Tibial nerve (tissue), 4 donors: ENCODE results near the gene INTS1. TPM values are rescaled to one million over a fixed set of nuclear protein-coding genes. Genes with fewer than 3 reads are reported as not detected.

ENCODE experiments used
- DNase-seq, 2 donors: peaks; one replicate each; pipeline ENCODE4 v3.0.0-alpha.2; 2019; ENCODE audit warnings: low spot score in 2 of 2
- H3K27ac ChIP-seq, 4 donors: fragments of 200-600 bp; sonication (generic) in 3 of 4; one replicate each; pipeline ENCODE4 v1.5.1; 2017 to 2019; ENCODE audit warnings: mild to moderate bottlenecking in 1 of 4
- H3K27me3 ChIP-seq, 2 donors: fragments of 200-600 bp; sonication (generic) in 1 of 2; one replicate each; pipeline versions ENCODE4 v1.5.1 to v1.6.0; 2017 to 2019
- H3K36me3 ChIP-seq, 3 donors: fragments of 200-600 bp; sonication (generic); one replicate each; pipeline ENCODE4 v1.5.1; 2018 to 2019
- H3K4me1 ChIP-seq, 4 donors: fragments of 200-600 bp; sonication (generic) in 3 of 4; one replicate each; pipeline ENCODE4 v1.5.1; 2017 to 2019
- H3K4me3 ChIP-seq, 4 donors: fragments of 200-600 bp; sonication (generic) in 3 of 4; one replicate each; pipeline ENCODE4 v1.5.1; 2017 to 2019; ENCODE audit warnings: mild to moderate bottlenecking in 1 of 4, moderate library complexity in 1 of 4
- H3K9me3 ChIP-seq, 4 donors: fragments of 200-600 bp; sonication (generic) in 3 of 4; one replicate each; pipeline ENCODE4 v1.5.1; 2017 to 2019
- CTCF ChIP-seq, 5 experiments: fragments of 200-600 bp in 3 of 5; fragments of 450-650 bp in 2 of 5; sonication (generic) in 3 of 5; IDR thresholded peaks; one replicate each; pipeline ENCODE4 v1.5.1; 2016 to 2019; ENCODE audit warnings: antibody characterized with exemption in 5 of 5, mild to moderate bottlenecking in 3 of 5, moderate library complexity in 2 of 5
- EP300 ChIP-seq, 2 donors: sonication (generic); formaldehyde crosslinking; IDR thresholded peaks; one replicate each; pipeline ENCODE4 v1.6.1; 2017; ENCODE audit warnings: antibody characterized with exemption in 2 of 2, mild to moderate bottlenecking in 1 of 2
- POLR2A ChIP-seq, 2 donors: fragments of 450-650 bp; IDR thresholded peaks; one replicate each; pipeline ENCODE4 v1.6.1; 2017; ENCODE audit warnings: antibody characterized with exemption in 2 of 2, mild to moderate bottlenecking in 2 of 2, moderate library complexity in 2 of 2
- WGBS, 2 donors: methylation state at CpG; one replicate each; pipeline ENCODE4 v1.1.5; 2018; 5-methylcytosine and 5-hydroxymethylcytosine counted together
- total RNA-seq, 4 donors: library from RNA; depleted of rRNA; stranded (reverse); fragments of >200 nt; gene quantifications; one replicate each; pipeline ENCODE4 v1.1.0, GENCODE V29; 2016

INTS1 gene
- total RNA-seq, 4 donors from 2014 or later: 45.7 to 81.6 (median 52.3) TPM

DNA sequence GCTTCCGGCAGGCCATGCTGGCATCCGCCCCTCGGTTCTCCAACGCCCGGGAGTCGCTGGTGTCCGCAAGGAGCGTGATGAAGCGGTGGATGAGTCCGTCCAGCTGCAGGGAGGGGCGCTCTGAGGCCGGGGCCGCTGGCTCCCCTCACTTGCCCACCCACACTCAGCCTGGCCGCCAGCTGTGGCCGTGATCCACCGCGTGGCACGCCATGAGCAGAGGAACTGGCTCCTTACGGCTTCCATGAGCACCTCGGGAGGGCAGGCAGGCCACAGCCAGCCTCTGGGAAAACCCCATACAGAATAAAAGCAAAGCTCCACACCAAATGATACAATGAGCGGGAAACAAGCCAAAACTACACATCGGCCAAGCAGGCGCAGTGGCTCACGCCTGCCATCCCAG is 29.5 kb downstream of the INTS1 start:
- no peak overlapping the region for H3K4me3 ChIP-seq
- TF ChIP-seq POLR2A (IDR thresholded peaks at IDR 0.05) (no peak), EP300 (IDR thresholded peaks at IDR 0.05) (no peak), CTCF (IDR thresholded peaks at IDR 0.05) (no peak)
- no peak for DNase-seq
- peaks cover 0 to 16% (median 4%) of the 10 kb centered on the region in 4 donors for H3K4me1 ChIP-seq
- H3K27me3 ChIP-seq: no peaks in the 10 kb centered on the region
- H3K36me3 ChIP-seq: peaks cover 6 to 100% (median 45%) of the 10 kb centered on the region in 3 donors
- no peaks in the 10 kb centered on the region for H3K9me3 ChIP-seq
- no peak overlapping the region for H3K27ac ChIP-seq
- WGBS, 2 donors: 75 to 84% methylated on average over 13 to 21 of the region's 24 CpGs

- H3K27me3 ChIP-seq: no peaks in the 10 kb centered on the region
- peak overlapping the region in 2 of 4 donors; percentile 41 to 43 for H3K27ac ChIP-seq
- peaks cover 0 to 24% (median 4%) of the 10 kb centered on the region in 4 donors for H3K4me1 ChIP-seq
- H3K36me3 ChIP-seq: peaks cover 6 to 100% (median 40%) of the 10 kb centered on the region in 3 donors
- TF ChIP-seq EP300 (IDR thresholded peaks at IDR 0.05) (peak in 1 of 2 donors; percentile 49), CTCF (IDR thresholded peaks at IDR 0.05) (peak; percentile 87 to 98 (median 90)), POLR2A (IDR thresholded peaks at IDR 0.05) (no peak)
- peak; percentile 73 to 74 for DNase-seq
- WGBS, 2 donors: 35 to 47% methylated on average over 19 to 30 of the region's 37 CpGs
- H3K4me3 ChIP-seq: no peak overlapping the region
- H3K9me3 ChIP-seq: no peaks in the 10 kb centered on the region
Observed at GRCh38 chr7:1473864-1474512, 30.2 kb downstream of the INTS1 start.

DNA sequence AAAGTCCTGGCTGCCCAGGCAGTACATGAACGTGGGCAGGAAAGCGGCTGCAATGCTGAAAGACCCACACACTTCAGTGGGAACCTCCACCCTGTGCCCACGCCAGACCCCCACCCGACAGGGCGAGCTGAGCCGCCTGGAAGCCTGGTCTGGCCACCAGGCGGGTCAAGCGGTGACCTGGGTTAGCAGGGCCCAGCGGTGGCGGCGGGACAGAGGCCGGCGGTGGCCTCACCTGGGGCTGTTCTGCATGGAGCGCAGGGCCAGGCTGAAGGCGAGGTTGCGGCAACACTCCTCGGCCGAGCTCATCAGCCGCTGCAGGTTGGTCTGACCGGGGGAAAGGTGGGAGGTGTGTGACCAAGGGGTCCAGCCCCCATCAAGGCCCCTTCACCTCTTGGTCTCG is 33.3 kb downstream of the INTS1 start:
- WGBS, 2 donors: 92 to 100% methylated on average over 2 to 21 of the region's 21 CpGs
- Histone ChIP-seq H3K9me3 (no peaks in the 10 kb centered on the region), H3K4me1 (peaks cover 0 to 40% (median 19%) of the 10 kb centered on the region in 4 donors), H3K27me3 (no peaks in the 10 kb centered on the region), H3K27ac (peak overlapping the region in 1 of 4 donors; percentile 94), H3K4me3 (no peak overlapping the region), H3K36me3 (peaks cover 0 to 77% (median 21%) of the 10 kb centered on the region in 3 donors)
- TF ChIP-seq POLR2A (IDR thresholded peaks at IDR 0.05) (no peak), CTCF (IDR thresholded peaks at IDR 0.05) (no peak), EP300 (IDR thresholded peaks at IDR 0.05) (no peak)
- no peak for DNase-seq

GRCh38 chr7:1468643-1469298 is 35.4 kb downstream of the INTS1 start:
- peak overlapping the region in 2 of 4 donors; percentile 4 to 94 for H3K27ac ChIP-seq
- DNase-seq: no peak
- TF ChIP-seq POLR2A (IDR thresholded peaks at IDR 0.05): no peak
- TF ChIP-seq CTCF (IDR thresholded peaks at IDR 0.05): no peak
- no peak for TF ChIP-seq EP300 (IDR thresholded peaks at IDR 0.05)
- WGBS, 2 donors: 80 to 81% methylated on average over 13 to 15 of the region's 24 CpGs
- H3K9me3 ChIP-seq: no peaks in the 10 kb centered on the region
- H3K36me3 ChIP-seq: peaks cover 0 to 55% (median 21%) of the 10 kb centered on the region in 3 donors
- peaks cover 0 to 41% (median 22%) of the 10 kb centered on the region in 4 donors for H3K4me1 ChIP-seq
- H3K27me3 ChIP-seq: no peaks in the 10 kb centered on the region
- no peak overlapping the region for H3K4me3 ChIP-seq

DNA sequence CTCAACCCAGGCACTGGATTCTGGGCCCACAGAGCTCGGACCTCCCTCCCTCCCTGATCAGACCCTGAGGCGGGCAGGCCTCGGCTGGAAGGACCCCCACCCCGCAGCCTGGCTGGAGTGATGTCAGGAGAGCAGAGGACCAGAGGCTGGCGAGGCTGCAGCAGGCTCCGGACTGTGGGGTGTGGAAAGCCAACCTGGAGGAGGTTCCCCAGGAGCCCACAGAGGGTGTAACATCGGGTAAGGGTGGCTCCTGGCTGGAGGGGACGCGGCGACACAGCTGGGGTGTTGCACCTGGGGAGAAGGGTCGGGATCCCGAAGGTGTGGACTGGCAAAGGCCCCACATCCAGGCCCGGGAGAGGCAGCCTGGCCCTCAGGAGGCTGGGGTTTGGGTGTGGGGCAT is 36.0 kb downstream of the INTS1 start:
- DNase-seq: no peak
- Histone ChIP-seq H3K27me3 (no peaks in the 10 kb centered on the region), H3K4me3 (no peak overlapping the region), H3K36me3 (peaks cover 0 to 50% (median 18%) of the 10 kb centered on the region in 3 donors), H3K9me3 (no peaks in the 10 kb centered on the region), H3K4me1 (peaks cover 0 to 44% (median 26%) of the 10 kb centered on the region in 4 donors), H3K27ac (peak overlapping the region in 2 of 4 donors; percentile 60 to 94)
- WGBS, 2 donors: 90 to 95% methylated on average over 10 to 12 of the region's 13 CpGs
- no peak for TF ChIP-seq EP300 (IDR thresholded peaks at IDR 0.05)
- no peak for TF ChIP-seq POLR2A (IDR thresholded peaks at IDR 0.05)
- TF ChIP-seq CTCF (IDR thresholded peaks at IDR 0.05): no peak
